ENCODE measurements around the gene ARMC9.

DNA sequence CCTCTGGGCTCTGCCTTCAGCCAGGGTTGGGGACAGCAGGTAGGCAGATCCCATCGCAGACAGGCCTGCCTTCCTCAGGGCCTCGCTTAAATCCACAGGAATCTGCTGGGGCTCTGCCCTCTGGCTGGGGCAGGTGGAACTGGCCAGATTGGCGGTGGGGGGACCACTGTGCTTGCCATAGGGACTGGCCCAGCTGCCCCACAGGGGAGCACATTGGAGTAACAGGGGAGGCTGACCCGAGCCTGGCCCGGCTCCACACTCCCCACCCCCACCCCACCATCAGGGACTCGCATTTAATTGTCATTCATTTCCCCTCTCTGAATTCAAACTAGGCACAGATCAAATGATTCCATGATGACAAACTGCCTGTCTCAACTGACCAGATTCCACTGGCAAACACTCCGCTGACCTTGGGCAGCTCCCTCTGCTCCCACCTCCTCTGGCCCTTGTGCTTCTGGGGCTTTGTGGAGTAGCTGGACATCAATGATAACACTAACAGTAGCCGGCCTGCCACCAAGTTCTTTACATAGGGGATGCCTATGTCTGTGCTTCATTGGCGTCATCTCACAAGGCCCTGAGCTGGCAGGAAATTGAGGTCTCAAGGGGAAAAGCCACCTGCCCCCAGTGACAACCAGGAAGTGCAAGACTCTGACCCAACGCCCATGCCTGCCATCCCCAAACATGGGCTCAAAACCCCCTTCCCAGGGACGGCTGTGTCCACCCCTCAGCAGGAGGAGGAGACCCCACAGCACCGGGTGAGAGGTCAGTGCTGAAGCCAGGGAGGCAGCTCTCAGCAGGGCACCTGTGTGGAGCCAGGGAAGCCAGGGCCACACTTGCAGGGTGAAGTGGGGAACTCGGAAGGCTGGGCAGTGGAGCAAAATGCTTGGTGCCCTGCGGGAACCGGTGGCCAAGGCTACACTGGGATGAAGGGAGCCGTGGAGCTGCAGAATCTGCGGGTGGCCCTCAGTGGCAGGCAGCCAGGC lies 195.0 kb downstream of the ARMC9 start:
- TF ChIP-seq, protein P1, sequence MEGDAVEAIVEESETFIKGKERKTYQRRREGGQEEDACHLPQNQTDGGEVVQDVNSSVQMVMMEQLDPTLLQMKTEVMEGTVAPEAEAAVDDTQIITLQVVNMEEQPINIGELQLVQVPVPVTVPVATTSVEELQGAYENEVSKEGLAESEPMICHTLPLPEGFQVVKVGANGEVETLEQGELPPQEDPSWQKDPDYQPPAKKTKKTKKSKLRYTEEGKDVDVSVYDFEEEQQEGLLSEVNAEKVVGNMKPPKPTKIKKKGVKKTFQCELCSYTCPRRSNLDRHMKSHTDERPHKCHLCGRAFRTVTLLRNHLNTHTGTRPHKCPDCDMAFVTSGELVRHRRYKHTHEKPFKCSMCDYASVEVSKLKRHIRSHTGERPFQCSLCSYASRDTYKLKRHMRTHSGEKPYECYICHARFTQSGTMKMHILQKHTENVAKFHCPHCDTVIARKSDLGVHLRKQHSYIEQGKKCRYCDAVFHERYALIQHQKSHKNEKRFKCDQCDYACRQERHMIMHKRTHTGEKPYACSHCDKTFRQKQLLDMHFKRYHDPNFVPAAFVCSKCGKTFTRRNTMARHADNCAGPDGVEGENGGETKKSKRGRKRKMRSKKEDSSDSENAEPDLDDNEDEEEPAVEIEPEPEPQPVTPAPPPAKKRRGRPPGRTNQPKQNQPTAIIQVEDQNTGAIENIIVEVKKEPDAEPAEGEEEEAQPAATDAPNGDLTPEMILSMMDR (conservative IDR thresholded peaks at IDR 0.05; ENCODE audit: low read depth, low read length): no peak
- no peak for TF ChIP-seq EZH2 (IDR thresholded peaks at IDR 0.05; ENCODE audit: borderline replicate concordance, low read depth, low read length, poor library complexity, severe bottlenecking)
